Endothelial cell of umbilical vein (primary cell): Measurements from ENCODE around the gene EEF2K. TPM values are rescaled to one million over a fixed set of nuclear protein-coding genes. Genes with fewer than 3 reads are reported as not detected.
"Not testable (repeated sequence)": the region's sequence is repeated elsewhere in the genome, so short reads cannot be mapped to it uniquely, and the experiment has no call there.

Source experiments
- BruUV-seq: library from RNA; stranded (reverse); fragments of 400-500 nt; replicated peaks from 2 replicates; lab custom pipeline; 2021; lab: Mats Ljungman, UMichigan
- CTCF ChIA-PET: fragments of 300-600, 350-600 bp; sonication (Branson Sonifier 250); formaldehyde crosslinking; loops from one replicate; lab custom pipeline; 2021; ENCODE audit warnings: antibody characterized with exemption, inconsistent platforms; lab: Charles Lee
- POLR2A ChIA-PET: fragments of 300-600, 350-600 bp; sonication (Branson Sonifier 250); formaldehyde crosslinking; loops from one replicate; lab custom pipeline; 2021; ENCODE audit warnings: antibody characterized with exemption, inconsistent platforms; lab: Charles Lee
- DNase-seq: peaks from one replicate; pipeline ENCODE4 v3.0.0-alpha.2; 2011; ENCODE audit warnings: low read depth, low spot score
- FAIRE-seq: peaks from 2 replicates; lab custom pipeline; 2011; peaks lifted over from hg19 to GRCh38; lab: Jason Lieb, UNC
- H2AFZ ChIP-seq: 2 replicates; pipeline ENCODE4 v1.6.0; 2012; ENCODE audit warnings: low read depth, low read length, control low read depth, inconsistent platforms
- H3K27ac ChIP-seq: 2 replicates; pipeline ENCODE4 v1.5.1; 2011; ENCODE audit warnings: low read depth, mild to moderate bottlenecking, control low read depth, low read length, moderate library complexity; ENCODE audit not compliant: insufficient read depth
- H3K27me3 ChIP-seq, 2 experiments: 2 replicates each; pipeline versions ENCODE4 v1.6.0 to v1.6.1; 2011; ENCODE audit warnings: low read length in 2 of 2, mixed read lengths in 1 of 2; ENCODE audit not compliant: control insufficient read depth in 2 of 2, insufficient read depth in 2 of 2
- H3K36me3 ChIP-seq, 2 experiments: 2 replicates in 1 of 2; 3 replicates in 1 of 2; pipeline ENCODE4 v1.5.1; 2011; ENCODE audit warnings: low read length in 2 of 2, mild to moderate bottlenecking in 1 of 2, moderate library complexity in 1 of 2; ENCODE audit not compliant: control insufficient read depth in 2 of 2, insufficient read depth in 2 of 2; ENCODE audit errors: extremely low read depth in 1 of 2
- H3K4me1 ChIP-seq: 3 replicates; pipeline ENCODE4 v1.5.1; 2011; ENCODE audit warnings: mild to moderate bottlenecking, low read length; ENCODE audit not compliant: control insufficient read depth, insufficient read depth; ENCODE audit errors: extremely low read depth
- H3K4me2 ChIP-seq: 2 replicates; pipeline ENCODE4 v1.6.1; 2011; ENCODE audit warnings: low read length, control low read depth, mixed read lengths; ENCODE audit not compliant: insufficient read depth
- H3K4me3 ChIP-seq, 3 experiments: fragments of 200-600 bp in 1 of 3; sonication (generic), shearing (Covaris generic) in 1 of 3; replicated peaks in 1 of 3; 2 replicates each; pipeline ENCODE4 v1.5.1; 2011 to 2016; ENCODE audit warnings: control low read depth in 3 of 3, low read length in 3 of 3, mild to moderate bottlenecking in 2 of 3, inconsistent platforms in 1 of 3, low read depth in 1 of 3, moderate library complexity in 1 of 3; ENCODE audit not compliant: insufficient read depth in 1 of 3
- H3K79me2 ChIP-seq: 2 replicates; pipeline ENCODE4 v1.6.0; 2012; ENCODE audit warnings: low read length, inconsistent platforms; ENCODE audit not compliant: control insufficient read depth, insufficient read depth
- H3K9ac ChIP-seq: replicated peaks from 2 replicates; pipeline ENCODE3; 2011; ENCODE audit warnings: low read length, control low read depth; ENCODE audit not compliant: insufficient read depth; ENCODE audit errors: extremely low read depth
- H3K9me1 ChIP-seq: replicated peaks from 3 replicates; pipeline ENCODE4 v1.6.0; 2011; ENCODE audit warnings: mild to moderate bottlenecking, low read length; ENCODE audit not compliant: control insufficient read depth, insufficient read depth; ENCODE audit errors: extremely low read depth
- H3K9me3 ChIP-seq: replicated peaks from 2 replicates; pipeline ENCODE4 v1.5.1; 2012; ENCODE audit warnings: low read length, inconsistent platforms; ENCODE audit not compliant: control insufficient read depth, insufficient read depth
- H4K20me1 ChIP-seq: replicated peaks from 2 replicates; pipeline ENCODE3; 2011; ENCODE audit warnings: mild to moderate bottlenecking, low read length; ENCODE audit not compliant: control insufficient read depth, insufficient read depth; ENCODE audit errors: extremely low read depth
- EZH2 ChIP-seq: IDR thresholded peaks from 2 replicates; pipeline ENCODE4 v1.6.1; 2012; ENCODE audit warnings: borderline replicate concordance, low read depth, mild to moderate bottlenecking, moderate library complexity, low read length, inconsistent platforms; ENCODE audit not compliant: severe bottlenecking
- FOS ChIP-seq: IDR thresholded peaks from 2 replicates; pipeline ENCODE4 v1.6.1; 2011; ENCODE audit warnings: mild to moderate bottlenecking, low read length, moderate library complexity, borderline replicate concordance; ENCODE audit not compliant: insufficient read depth
- GATA2 ChIP-seq: IDR thresholded peaks from 2 replicates; pipeline ENCODE4 v1.7.0; 2011; ENCODE audit warnings: low read depth, mild to moderate bottlenecking, moderate library complexity, mixed read lengths, low read length; ENCODE audit not compliant: insufficient read length, insufficient read depth
- JUN ChIP-seq: IDR thresholded peaks from 2 replicates; pipeline ENCODE4 v1.6.1; 2011; ENCODE audit warnings: borderline replicate concordance, low read depth; ENCODE audit not compliant: insufficient read length, insufficient read depth
- MAX ChIP-seq: IDR thresholded peaks from 2 replicates; pipeline ENCODE4 v1.6.1; 2011; ENCODE audit not compliant: insufficient read depth, insufficient read length
- MYC ChIP-seq: IDR thresholded peaks from one replicate; pipeline ENCODE4 v1.6.1; 2011; ENCODE audit warnings: mild to moderate bottlenecking, low read depth, low read length
- POLR2A ChIP-seq: IDR thresholded peaks from 2 replicates; pipeline ENCODE4 v1.6.1; 2012; ENCODE audit warnings: low read depth, mild to moderate bottlenecking, control low read depth, low read length
- POLR2AphosphoS5 ChIP-seq: IDR thresholded peaks from 2 replicates; pipeline ENCODE4 v1.6.1; 2012; ENCODE audit warnings: low read depth, mild to moderate bottlenecking, control low read depth, low read length, moderate library complexity; ENCODE audit not compliant: insufficient read depth
- dilution Hi-C: fragments of 300-500 bp; cut with MboI; formaldehyde crosslinking; loops from one replicate; pipeline ENCODE4 v1.15.0; 2019; ENCODE audit warnings: low sequenced_read_pairs; ENCODE audit not compliant: extremely low pct_ligation_motif_present
- intact Hi-C: fragments of 100-400 bp; cut with micrococcal nuclease; formaldehyde crosslinking; loops from one replicate; pipeline ENCODE4 v1.10.0; 2022
- polyA plus RNA-seq, 4 experiments: library from polyadenylated mRNA; depleted of rRNA in 3 of 4; stranded (reverse) in 3 of 4; unstranded in 1 of 4; fragments of >200 nt; gene quantifications; 2 replicates each; pipeline versions ENCODE4 v1.2.1 to v1.2.3, GENCODE V29; 2011 to 2012; ENCODE audit warnings: missing spikeins in 1 of 4
- total RNA-seq: library from RNA; stranded (reverse); gene quantifications from 2 replicates; pipeline ENCODE4 v1.2.3, GENCODE V29; 2021
- TF ChIP-seq, protein P1 (sequence below), 2 donors: IDR thresholded peaks; 1 replicate in 1 of 2; 2 replicates in 1 of 2; pipeline ENCODE4 v1.5.1; 2011; ENCODE audit warnings: low read length in 2 of 2, mild to moderate bottlenecking in 2 of 2, moderate library complexity in 2 of 2, control low read depth in 1 of 2, inconsistent platforms in 1 of 2, low read depth in 1 of 2; ENCODE audit not compliant: insufficient read depth in 1 of 2; ENCODE audit errors: extremely low read depth in 1 of 2

Gene EEF2K
- total and polyA plus RNA-seq, 2 donors (not counting 3 experiments of a cell fraction or from before 2014, with no cell fraction given): 16.0 to 48.6 TPM

DNA sequence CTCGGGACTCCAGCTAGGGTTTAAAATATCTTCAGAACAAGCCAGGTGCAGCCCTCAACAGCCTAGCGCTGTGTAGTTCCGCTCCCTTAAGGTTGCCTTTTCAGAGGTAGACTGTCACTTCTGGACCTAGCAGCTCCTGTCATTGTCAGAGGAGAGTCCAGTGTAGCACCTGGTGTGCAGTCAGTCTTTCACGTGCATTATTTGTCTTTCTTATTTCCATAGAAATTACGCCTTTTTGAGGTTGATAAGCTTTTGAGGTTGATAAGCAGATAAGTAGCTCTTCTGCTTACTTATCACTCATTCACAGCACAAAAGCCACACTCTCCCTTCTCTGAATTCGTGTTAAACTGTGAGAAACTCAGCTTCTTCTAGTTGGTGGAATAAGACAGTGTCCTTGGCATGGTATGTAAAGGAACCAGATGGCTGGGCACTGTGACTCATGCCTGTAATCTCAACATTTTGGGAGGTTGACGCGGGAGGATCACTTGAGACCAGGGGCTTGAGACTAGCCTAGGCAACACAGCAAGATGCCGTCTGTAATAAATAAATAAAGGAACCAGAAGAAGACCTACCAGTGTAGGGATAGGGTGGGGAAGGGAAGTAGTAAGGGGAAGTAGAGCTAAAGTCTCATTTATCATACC, 10.2 kb downstream of the EEF2K start:
- Histone ChIP-seq H3K36me3 (peaks cover 0 to 3% of the 10 kb centered on the region in 2 experiments), H3K4me2 (no peak overlapping the region), H3K9me1 (no peaks in the 10 kb centered on the region), H2AFZ (no peak overlapping the region), H4K20me1 (peaks cover under 1% of the 10 kb centered on the region), H3K79me2 (peaks cover 19% of the 10 kb centered on the region), H3K4me3 (no peak overlapping the region), H3K9ac (no peak overlapping the region), H3K9me3 (no peaks in the 10 kb centered on the region), H3K27ac (no peak overlapping the region), H3K4me1 (no peaks in the 10 kb centered on the region), H3K27me3 (no peaks in the 10 kb centered on the region)
- BruUV-seq: no TSS peak
- TF ChIP-seq, protein P1, sequence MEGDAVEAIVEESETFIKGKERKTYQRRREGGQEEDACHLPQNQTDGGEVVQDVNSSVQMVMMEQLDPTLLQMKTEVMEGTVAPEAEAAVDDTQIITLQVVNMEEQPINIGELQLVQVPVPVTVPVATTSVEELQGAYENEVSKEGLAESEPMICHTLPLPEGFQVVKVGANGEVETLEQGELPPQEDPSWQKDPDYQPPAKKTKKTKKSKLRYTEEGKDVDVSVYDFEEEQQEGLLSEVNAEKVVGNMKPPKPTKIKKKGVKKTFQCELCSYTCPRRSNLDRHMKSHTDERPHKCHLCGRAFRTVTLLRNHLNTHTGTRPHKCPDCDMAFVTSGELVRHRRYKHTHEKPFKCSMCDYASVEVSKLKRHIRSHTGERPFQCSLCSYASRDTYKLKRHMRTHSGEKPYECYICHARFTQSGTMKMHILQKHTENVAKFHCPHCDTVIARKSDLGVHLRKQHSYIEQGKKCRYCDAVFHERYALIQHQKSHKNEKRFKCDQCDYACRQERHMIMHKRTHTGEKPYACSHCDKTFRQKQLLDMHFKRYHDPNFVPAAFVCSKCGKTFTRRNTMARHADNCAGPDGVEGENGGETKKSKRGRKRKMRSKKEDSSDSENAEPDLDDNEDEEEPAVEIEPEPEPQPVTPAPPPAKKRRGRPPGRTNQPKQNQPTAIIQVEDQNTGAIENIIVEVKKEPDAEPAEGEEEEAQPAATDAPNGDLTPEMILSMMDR (IDR thresholded peaks at IDR 0.05; ENCODE audit: extremely low read depth in 1 of 2, insufficient read depth in 1 of 2, low read depth in 1 of 2, low read length in 2 of 2): no peak
- no peak for TF ChIP-seq EZH2
- no peak for TF ChIP-seq JUN
- TF ChIP-seq MAX: no peak
- no peak for TF ChIP-seq FOS
- TF ChIP-seq POLR2A: no peak
- no peak for TF ChIP-seq MYC
- TF ChIP-seq GATA2: no peak
- TF ChIP-seq POLR2AphosphoS5: no peak
- CTCF ChIA-PET: interaction anchor here (0.7 to 1.6 kb wide), 3 partner anchors 10 to 26 kb away, joined by 3 to 7 read pairs (median 3); partner anchors contain the start of gene EEF2K
- POLR2A ChIA-PET: no interaction called here
- FAIRE-seq: no peak
- intact Hi-C loops (no loop called here), dilution Hi-C loops (no loop called here)
- DNase-seq: no peak

DNA sequence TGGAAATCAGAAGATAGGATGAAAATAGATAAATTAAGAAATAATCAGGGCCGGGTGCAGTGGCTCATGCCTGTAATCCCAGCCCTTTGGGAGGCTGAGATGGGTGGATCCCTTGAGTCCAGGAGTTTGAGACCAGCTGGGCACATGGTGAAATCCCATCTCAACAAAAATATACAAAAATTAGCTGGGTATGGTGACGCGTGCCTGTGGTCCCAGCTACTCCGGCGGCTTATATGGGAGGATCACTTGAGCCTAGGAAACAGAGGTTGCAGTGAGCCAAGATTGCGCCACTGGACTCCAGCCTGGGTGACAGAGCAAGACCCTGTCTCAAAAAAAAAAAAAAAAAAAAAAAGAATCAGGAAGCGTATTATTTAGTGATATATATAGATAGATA, 10.8 kb downstream of the EEF2K start:
- H3K36me3 ChIP-seq, intact Hi-C loops, DNase-seq, H3K4me2 ChIP-seq, FAIRE-seq, H3K4me1 ChIP-seq, H4K20me1 ChIP-seq, H3K4me3 ChIP-seq, H3K9ac ChIP-seq, H3K9me1 ChIP-seq, H3K27ac ChIP-seq, dilution Hi-C loops, BruUV-seq, H2AFZ ChIP-seq, H3K27me3 ChIP-seq, H3K9me3 ChIP-seq, POLR2A ChIA-PET: not testable (repeated sequence)
- peaks cover 16% of the 10 kb centered on the region for H3K79me2 ChIP-seq
- CTCF ChIA-PET: interaction anchor here (0.7 to 1.2 kb wide), 2 partner anchors 9 to 25 kb away, joined by 3 read pairs; no protein-coding TSS in a partner anchor
